Skin of body (tissue), 2 donors: Measurements from ENCODE around the gene FSD1. TPM values are rescaled to one million over a fixed set of nuclear protein-coding genes. Genes with fewer than 3 reads are reported as not detected.
"Not testable (repeated sequence)": the region's sequence is repeated elsewhere in the genome, so short reads cannot be mapped to it uniquely, and the experiment has no call there.

Experiments
- DNase-seq: peaks from one replicate; lab custom pipeline; 2025; lab: John Stamatoyannopoulos, UW
- total RNA-seq: library from RNA; depleted of rRNA; stranded (reverse); fragments of >200 nt; gene quantifications from one replicate; pipeline ENCODE4 v1.2.3, GENCODE V29; 2014

Gene FSD1
- 0.59 TPM for total RNA-seq

DNA sequence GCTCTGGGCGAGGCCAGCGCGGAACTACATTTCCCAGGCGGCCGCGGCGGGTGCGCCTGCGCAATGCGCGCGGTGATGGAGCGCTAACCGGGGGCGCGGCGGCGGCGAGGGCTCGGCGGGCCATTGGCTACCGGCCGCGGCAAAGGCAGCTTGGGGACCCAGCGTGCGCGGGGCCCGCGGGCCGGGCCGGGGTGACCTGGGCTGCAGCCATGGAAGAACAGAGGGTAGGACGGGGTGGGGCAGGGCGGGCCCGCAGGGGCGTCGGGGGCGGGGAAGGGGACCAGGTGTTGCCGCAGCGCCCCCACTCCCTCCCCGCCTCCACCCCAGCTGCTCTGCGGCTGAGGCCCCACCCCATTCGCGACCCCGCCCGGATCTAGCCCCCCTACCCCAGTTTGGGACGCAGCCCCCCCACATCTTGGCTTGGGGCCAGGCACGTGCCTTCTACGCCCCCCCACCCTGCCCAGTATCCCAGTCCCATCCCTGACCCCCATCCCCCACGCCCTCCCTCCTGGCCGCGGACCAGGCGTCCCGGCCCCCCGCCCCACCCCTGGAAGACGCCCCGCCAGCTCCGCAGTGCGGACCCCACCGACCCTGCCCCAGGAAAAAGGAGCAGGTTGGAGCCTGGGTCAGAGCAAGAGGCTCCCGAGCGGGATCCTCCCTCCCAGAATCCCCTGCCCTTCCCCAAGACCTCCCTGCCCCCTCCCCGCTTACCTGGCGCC is at the start of gene FSD1:
FSD1 (plus strand) TSS at position 61 of the 719 bp plus-strand sequence; CDS start at position 210, 149 bp downstream.
- DNase-seq, result no peak

DNA sequence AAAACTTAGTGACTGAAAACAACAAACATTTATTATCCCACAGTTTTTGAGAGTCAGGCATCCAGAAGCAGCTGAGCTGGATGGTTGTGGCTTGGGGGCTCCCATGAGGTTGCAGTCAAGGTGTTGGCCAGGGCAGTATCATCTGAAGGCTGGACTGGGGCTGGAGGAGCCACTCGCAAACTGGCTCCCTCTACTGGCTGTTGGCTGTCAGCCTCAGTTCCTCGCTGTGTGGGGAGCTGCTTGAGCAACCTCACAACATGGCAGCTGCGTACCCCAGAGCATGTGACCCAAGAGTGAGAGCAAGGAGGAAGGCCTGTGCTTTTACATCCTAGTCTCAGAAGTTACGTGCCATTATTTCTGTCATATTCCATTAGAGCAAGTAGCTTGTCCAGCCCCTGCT is 47.8 kb upstream of the FSD1 start:
- DNase-seq, result no peak

GRCh38 chr19:4257025-4257424 is 47.4 kb upstream of the FSD1 start:
- DNase-seq, result no peak

GRCh38 chr19:4258181-4258580 is 46.2 kb upstream of the FSD1 start:
- DNase-seq, result no peak

- no peak for DNase-seq
Measured at GRCh38 chr19:4260613-4261191, 43.7 kb upstream of the FSD1 start.

- no peak for DNase-seq
Measured at GRCh38 chr19:4264812-4265211, 39.6 kb upstream of the FSD1 start.

- no peak for DNase-seq
Measured at GRCh38 chr19:4266253-4267000, 38.0 kb upstream of the FSD1 start.

DNA sequence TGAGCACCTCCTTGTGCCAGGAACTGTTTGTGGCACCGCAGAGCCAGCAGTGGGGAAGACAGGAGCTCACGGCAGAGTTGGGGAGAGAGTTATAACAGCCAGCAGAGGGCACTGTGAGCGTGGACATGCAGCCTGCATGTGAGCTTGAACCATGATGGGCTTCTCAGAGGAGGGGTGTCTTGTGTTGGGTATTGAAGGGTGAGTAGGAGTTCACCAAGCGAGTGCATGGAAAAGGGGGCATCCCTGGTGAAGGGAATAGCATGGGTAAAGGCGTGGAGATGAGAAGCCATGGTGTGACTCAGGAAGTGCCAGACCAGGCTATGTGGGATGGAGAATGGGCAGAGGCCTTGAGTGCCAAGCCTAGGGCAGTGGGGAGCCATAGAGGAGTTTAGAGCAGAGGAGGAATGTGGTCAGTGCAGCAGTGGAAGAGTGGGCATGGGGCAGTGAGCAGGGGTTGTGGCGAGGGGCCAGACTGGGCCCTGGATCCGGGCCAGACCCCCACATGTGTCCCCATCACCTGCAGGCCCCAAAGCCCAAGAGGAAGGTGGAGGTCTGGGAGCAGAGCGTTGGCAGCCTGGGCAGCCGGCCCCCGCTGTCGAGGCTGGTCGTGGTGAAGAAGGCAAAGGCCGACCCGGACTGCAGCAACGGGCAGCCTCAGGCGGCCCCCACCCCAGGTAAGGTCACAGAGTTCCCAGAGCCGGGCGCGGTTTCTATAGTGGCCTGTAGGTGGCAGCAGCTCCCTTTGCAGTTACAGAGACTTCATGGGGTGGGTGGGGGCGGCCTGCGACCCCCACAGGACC is 37.1 kb upstream of the FSD1 start:
- DNase-seq, result no peak

GRCh38 chr19:4267901-4268815 is 36.2 kb upstream of the FSD1 start:
- DNase-seq, result no peak

GRCh38 chr19:4268816-4269430 is 35.5 kb upstream of the FSD1 start:
- no peak for DNase-seq

DNA sequence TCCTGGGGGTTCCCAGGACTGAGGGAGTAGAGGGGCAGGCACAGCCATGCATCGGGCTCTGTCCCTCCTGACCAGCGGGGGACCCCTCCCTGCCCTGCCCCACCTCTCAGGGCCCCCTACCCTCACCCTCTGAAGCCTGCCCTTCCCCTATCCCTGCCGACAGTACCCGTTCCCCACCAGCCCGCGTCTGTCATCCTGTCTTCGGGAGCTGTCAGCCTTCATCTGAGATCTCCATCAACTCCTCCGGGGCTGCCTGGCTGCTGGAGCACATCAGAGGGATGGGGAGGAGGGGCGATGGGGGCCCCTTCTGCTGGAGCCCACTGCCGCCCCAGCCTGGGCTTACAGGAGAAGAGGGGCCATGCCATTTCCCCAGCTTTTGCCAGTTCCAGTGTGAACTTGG is 31.5 kb upstream of the FSD1 start:
- no peak for DNase-seq

GRCh38 chr19:4274321-4274686 is 30.1 kb upstream of the FSD1 start:
- DNase-seq, result not testable (repeated sequence)

- no peak for DNase-seq
Measured at GRCh38 chr19:4277191-4277696, 27.2 kb upstream of the FSD1 start.

- DNase-seq, result no peak
Measured at GRCh38 chr19:4278010-4278409, 26.4 kb upstream of the FSD1 start.

DNA sequence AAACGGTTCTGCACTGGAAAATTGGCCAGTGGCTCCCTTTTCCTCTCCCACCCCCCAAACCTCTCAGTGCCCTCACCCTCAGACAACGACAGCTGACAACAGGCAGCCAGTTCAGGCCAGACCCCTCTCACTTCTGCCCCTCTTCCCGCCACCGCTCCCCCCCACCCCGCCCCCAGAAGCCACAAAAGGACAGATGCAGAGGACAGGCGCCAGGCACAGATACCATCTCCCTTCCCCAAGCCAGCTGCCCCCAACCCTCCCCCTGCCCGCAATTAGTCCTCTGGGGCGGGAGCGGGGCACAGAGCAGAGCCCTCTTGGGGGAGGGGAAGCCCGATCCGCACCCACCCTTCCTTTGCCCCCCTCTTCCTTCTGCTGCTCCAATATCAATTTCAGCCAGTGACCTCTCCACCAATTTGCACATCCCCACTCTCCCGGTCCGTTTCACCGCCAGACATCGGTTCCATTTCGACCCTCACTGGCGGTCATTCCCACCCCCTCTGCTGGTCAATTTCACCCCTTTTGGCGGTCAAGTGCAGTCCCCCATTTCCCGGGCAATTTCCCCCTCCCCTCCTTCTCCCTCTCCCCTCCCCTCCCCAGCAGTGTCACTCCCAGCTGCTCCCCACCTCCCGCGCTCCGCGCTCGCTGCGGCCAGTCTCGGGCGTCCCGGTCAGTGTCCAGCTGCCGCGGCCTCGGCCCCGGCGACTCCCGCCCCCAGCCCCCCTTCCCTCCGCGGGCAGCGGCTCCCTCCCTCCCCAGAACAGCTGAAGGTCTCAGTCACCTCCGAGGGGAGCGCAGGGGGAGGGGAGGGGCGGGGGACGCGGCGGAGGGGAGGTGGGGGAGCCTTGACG is 25.8 kb upstream of the FSD1 start, which contains the start of gene SHD:
SHD (plus strand) TSS at position 848 of the 848 bp plus-strand sequence. CDS start 798 bp downstream, outside the sequence.
- DNase-seq, result no peak

DNA sequence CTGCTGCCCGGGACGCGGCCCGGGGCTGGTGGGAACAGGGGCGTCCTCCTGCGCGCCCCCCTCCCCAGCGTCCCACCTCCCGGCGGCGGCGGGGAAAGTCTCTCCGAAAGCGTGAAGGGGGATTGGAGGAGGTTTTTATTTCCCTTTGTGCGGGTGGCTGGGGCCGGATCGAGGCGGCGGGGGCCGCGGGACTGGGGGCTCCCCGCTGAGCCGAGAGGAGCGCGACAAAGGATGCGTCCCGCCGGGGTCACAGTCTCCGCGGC is 25.2 kb upstream of the FSD1 start:
- no peak for DNase-seq

- no peak for DNase-seq
Measured at GRCh38 chr19:4279530-4280422, 24.6 kb upstream of the FSD1 start.
